CD4-positive, alpha-beta T cell treated with Interleukin-15 for 1 hour (primary cell): ENCODE measurements around the gene SCAMP2.
A peak's percentile ranks its signal among the peaks of the same experiment; 100 is the strongest.

Experiments
- DNase-seq: peaks from one replicate; pipeline ENCODE4 v3.0.0-alpha.2; 2020

Gene SCAMP2

DNA sequence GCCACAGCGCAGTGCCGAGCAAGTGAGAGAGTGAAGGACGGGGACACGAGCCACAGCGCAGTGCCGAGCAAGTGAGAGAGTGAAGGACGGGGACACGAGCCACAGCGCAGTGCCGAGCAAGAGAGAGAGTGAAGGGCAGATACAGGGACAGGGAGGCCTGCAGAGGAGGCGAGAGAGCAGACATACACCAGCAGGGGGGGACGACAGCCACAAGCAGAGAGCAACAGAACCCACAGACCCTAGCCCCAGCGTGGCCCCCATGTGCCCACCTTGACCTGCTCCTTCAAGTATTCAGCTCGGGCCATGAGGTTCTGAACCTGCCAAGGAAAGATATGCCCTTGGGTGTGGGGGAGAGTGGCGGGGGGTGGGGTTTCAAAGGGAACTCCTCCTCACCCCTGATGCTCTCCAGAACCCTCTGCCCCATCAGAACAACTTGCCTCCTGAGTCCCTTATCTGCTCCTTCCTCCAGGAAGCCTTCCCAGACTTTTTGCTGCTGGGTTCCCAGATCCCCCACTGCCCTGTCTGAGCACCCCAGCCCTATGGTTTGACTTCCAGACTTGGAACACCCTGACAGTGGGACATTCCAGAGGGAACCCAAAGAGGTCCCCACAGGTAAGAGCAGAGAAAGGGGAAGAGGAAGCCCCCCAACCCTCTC, 35.6 kb downstream of the SCAMP2 start:
- no peak for DNase-seq

DNA sequence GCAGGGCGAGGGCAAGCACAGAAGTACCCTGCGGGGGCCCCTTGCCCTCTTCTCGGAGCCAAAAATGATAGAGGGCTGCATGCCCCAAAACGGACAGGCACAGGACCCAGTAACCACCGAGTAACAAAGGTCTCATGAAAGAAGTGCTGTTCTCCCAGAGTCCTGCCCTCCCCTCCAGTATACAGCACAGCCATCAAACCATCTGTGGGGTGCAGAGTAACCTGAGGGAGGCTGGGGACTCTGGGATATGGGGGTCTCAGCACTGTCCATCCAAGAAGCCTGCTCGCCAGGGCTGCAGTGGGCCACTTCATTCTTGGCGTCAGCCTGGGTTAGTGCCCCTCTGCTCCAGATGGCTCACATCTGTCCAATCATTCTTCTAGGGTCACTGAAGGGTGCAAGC, 36.3 kb downstream of the SCAMP2 start:
- DNase-seq = no peak

DNA sequence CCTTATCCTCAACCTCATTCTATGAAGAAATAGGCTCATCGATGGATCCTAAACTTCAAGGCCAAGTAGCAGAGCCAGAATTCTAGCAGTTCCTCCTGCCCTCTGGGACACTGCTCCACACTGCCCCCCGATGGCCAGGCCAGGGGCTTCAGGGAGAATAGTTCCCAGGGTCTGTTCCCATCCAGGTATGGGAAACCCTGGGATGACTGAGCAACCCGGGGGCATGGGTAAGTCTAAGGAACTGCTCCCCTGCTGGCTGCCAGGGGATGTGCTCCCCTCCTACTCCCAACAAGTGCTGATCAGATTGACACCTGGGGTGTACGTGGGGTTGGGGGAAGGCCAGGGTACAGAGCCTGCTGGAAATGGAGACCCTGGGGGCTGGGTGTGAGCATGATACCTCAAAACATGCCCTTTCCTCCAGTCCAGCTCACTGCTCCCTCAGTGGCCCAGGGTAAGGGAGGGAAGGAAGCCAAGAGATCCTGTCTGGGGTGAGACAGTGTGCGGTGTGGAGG, 37.8 kb downstream of the SCAMP2 start:
- peak; percentile 37 for DNase-seq

DNA sequence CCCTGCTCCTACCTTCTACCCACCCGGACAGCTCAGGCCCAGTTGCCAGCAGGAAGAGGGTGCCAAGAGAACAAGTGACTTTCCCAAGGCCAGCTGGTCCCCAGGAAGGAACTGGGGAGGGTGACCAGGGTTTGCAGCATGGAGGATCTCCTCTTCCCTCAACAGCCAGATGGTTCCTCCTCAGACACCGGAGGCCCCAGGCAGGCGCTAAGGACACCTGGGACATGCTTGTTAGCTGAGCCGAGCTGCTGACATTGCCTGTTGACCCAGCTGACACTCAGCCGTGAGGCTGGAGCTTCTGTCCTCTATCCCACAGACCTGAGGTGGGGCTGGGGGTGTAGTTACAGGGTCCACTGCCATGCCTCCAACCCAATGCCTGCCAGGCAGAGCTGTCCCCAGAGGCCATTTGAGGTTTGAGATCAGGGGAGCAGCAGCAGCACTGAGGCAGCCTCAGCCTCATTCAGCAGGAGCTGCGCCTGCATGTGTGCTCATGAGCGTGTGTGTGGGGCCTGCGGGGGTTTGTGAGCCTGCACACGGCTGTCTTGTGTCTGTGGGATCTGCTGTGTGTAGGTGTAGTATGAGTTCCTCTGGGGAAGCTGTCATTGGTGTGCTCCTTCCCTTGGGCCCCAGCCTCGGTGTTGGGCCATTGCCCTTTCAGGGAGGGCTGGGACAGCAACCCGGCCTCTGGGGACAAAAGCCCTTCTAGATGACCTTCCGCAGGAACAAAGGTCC, 39.6 kb downstream of the SCAMP2 start:
- no peak for DNase-seq

DNA sequence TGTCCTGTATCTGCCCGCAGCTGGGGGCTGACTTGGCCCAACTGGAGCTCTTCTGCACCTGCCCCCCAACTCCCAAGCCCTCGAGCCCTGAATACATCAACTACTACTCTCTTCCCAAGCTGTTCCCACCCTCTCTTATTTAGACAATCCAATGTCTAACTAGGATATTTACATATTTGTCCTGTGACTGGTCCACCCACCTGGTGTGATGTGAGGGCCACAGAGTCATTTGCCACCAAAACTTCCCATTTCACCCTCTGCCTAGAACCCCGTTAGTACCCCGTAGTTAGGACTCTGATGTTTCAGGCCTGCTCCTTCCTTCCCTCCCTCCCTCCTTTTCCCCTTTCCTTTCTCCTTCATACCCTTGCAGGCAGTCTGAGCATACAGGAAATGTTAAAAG, 40.3 kb downstream of the SCAMP2 start:
- DNase-seq = no peak

DNA sequence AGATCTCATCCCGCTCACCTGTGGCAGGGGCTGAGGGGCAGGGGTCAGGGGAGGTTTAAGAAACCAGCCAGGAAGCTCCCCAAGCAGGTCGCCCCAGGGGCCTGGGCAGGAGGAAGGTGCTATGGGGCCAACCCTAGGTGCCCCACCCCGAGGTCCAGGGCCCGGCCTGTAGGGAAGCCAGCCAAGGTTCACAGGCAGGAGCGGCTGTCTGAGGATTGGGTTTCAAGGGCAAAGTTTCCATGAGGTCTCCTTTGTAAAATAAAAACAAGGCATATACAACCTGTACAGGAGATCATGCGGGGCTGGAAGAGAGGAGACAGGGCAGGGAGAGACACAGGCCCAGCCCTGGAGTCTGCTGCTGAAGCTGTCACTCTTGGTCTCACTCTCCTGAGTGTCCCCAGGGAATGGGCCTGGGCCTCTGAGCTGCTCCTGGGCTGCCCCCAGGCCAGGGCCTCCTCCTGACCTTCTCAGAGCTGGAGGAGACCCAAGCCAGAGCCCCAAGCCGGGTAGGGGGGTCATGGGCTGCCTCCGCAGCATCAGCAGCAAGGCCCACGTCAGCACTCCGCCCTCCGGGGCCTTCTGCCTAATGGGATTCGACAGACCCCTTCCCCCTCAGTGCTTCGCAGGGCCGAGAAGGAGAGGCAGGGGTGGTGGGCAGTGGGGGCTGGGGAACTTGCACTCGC, 41.2 kb downstream of the SCAMP2 start:
- no peak for DNase-seq

DNA sequence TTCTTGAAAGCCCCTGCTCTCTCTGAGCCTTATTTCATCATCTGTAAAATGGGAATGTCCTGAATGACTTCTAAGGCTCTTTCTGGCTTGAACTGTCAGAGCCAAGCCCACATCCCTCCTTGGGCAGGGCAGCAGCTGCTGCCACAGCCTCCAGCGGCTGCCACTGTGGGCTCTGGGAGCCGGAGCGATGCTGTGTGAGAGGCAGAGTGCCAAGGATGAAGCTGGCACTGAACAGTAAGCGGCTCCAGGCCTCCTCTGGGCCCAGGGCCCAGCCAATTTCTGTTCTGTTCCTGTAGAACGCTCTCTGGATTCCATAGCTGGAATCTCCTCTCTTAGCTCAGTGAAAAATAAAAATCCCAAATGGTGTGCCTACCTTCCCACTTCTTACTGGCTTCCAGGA, 42.3 kb downstream of the SCAMP2 start:
- no peak for DNase-seq

DNA sequence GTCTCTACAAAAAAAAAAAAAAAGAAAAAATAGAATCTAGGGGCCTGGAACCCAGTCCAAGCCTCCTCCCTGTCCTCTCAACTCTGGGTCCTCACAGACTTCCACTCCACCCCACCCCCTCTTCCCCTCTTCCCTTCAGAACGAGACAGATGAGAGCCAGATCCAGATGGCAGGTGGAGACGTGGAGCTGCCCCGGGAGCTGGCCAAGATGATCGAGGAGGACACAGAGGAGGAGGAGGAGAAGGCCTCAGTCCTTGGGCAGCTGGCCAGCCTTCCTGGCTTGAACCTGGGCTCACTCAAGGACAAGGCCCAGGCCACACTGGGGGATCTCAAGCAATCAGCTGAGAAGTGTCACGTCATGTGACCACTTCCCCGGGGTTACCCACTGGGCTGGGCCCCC, 43.2 kb downstream of the SCAMP2 start:
- no peak for DNase-seq

DNA sequence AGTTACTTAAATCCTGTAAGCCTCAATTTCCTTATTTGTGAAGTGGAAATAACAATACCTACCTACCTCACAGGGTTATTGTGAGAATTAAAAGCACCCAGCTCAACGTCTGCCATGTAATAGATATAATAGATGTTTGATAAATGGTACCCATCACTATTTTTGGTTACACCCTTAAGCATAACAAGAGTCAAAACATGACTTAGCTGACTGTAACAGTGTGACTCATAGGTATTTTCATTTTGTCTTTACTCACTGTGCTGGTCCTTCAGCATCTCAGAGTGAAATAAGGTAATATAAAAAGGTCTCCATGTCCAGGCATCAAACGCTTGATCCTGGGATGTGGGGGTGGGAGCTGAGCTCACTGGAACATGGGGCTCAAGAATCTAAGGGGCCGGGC, 43.7 kb downstream of the SCAMP2 start:
- no peak for DNase-seq

DNA sequence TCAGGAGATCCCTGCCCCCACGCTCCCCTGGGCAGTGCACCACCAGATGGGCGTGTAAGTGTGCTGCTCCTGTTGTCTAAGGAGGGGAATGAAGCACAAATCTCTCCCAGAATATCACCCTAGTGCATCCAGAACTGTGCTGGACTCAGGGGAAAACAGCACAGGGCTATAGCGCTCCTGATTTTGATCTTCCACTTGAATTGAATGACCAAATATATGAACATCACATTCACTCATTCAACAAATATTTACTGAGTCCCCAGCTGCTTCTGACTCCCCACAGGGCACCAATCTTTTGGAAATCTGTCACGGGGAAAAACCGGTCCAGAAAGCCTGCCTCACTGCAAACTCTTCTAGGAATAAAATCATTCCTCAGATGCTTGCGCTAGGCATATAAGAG, 44.3 kb downstream of the SCAMP2 start:
- no peak for DNase-seq

DNA sequence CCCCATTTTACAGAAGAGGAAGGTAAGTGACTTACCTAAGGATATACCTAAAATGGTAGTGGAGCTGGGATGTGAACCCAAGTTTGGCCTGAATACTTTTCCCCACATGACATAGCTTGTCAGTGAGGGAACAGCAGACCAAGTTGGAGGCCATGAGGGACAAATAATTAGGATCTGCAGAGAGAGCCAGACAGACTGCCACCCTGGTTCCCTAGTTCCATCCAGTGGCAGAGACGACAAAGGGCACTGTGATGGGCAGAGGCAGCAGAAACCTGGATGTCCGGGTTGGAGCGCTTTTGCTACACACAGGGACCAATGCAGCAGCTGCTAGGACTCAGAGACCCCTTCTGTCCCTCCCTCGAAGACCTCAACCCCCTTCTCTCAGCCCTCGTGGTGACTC, 45.6 kb downstream of the SCAMP2 start:
- no peak for DNase-seq

DNA sequence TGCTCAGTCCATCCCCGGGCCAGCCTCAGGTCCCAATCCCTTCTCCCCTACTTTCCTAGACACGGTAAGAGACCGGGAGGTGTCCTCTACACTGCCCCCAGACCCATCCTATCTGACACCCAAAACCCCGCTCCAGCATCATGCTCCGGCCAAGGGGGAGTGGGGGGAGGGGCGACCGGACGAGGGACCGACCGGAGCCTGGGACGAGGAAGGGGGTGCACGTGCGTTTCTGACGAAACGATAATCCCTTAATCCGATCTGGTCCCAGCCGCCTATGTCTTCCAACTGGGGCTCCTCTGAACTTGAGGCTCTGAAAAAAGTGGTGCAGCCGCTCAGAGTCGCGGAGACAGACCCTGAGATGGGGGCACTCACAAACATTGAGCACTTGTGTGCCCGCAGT, 46.2 kb downstream of the SCAMP2 start:
- DNase-seq = no peak

DNA sequence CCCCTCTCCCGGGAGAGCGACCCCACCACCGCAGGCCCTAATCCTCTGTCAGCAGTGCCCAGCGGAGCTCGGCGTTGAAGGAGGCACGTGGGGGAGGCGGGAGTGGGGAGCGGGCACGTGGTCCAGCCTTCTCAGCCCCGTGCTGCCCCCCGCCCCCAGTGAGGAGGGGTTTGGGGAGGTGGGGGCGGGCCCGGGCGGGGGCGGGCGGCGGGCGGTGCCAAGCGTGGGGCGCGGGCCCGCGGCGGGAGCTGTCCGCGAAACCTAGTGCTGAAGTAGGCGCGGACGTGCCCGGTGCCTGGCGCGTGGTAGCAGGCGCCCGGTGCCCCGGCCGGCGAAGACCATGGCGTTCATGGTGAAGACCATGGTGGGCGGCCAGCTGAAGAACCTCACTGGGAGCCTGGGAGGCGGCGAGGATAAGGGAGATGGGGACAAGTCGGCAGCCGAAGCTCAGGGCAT, 46.8 kb downstream of the SCAMP2 start, which contains the start of gene CPLX3:
Gene CPLX3, plus strand, starts transcription at position 264 of the 456 bp plus-strand sequence. Its CDS starts 77 bp downstream, at position 341.
- DNase-seq = no peak

DNA sequence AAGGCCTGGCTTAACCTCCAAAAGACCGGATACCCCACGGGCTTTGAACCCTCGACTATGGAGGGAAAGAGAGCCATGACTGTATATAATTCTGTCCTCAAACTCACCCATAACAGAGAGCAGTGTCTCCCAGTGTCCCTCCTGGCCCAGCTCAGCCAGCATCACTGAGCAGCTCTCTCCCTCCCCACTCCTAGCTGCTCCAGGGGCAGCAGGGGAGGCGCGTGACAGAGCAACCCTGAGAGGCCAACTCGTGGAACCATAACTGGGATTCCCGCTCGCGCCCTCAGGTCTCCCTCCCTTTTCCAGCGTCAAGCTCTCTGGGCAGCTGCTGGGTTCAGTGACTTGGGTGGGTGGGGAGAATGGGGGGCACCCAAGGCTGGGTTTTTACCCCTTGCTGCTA, 47.3 kb downstream of the SCAMP2 start:
- DNase-seq = no peak

DNA sequence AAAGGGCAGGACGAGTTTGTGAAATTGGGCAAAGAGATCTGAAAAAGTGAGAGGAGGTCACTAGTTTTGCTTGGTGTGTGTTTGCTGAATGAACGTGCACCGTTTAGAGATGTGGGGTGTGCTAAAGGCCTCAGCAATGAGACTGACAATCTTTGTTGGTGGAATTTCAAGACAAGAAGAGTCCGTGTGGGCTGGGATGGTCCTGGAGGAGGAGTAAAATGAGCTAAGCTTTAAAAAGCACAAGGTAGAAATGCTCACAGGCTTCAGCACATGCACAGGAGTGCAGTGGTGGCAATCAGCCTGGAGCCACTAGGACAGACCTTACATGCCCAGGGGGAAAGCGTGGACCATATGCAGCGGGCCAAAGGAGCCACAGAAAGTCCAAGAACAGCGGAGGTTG, 48.2 kb downstream of the SCAMP2 start:
- no peak for DNase-seq

DNA sequence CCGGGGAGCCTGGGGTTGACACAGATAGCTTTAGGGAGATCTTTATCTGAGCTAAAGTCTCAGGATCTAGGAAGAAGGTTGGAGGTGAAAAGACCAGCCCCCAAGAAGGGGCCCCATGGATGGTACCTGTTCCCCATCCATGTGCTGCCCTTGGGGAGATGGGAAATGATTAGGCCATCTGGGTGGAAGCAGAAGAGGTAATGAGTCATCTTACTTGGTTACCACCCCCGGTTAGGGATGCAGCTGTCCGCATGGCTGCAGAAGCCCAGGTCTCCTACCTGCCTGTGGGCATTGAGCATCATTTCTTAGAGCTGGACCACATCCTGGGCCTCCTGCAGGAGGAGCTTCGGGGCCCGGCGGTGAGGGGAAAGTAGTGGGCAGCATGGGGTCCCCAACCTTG, 49.8 kb downstream of the SCAMP2 start:
- no peak for DNase-seq

DNA sequence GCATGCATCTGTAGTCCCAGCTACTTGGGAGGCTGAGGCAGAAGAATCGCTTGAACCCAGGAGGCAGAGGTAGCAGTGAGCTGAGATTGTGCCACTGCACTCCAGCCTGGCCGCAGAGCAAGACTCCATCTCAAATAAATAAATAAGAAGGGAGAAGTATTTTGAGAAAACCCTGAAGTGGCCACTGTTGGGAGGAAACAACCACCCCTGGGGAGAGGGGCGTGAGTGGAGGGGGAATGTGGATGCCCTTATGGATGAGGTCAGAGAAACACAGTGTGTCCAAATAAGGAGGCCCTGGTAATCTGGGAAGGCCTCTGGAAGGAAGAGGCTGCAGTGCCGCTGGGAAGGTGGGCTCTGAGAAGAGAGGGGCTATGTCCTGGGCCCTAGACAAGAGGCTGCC, 50.9 kb downstream of the SCAMP2 start:
- DNase-seq = no peak

DNA sequence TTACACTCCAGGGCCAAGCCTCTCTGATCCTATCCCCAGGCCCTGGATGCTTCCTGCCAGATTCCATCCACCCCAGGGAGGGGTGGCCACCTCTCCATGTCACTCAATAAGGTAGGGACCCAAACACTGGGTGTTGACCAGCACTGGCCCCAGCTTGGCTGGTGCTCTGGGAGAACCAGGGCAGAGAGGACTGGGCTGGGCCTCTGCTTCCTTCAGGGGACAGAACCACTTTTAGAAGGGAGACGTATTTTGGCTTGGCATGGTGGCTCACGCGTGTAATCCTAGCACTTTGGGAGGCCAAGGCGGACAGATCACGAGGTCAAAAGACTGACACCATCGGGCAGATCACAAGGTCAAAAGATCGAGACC, 51.4 kb downstream of the SCAMP2 start:
- DNase-seq = no peak

DNA sequence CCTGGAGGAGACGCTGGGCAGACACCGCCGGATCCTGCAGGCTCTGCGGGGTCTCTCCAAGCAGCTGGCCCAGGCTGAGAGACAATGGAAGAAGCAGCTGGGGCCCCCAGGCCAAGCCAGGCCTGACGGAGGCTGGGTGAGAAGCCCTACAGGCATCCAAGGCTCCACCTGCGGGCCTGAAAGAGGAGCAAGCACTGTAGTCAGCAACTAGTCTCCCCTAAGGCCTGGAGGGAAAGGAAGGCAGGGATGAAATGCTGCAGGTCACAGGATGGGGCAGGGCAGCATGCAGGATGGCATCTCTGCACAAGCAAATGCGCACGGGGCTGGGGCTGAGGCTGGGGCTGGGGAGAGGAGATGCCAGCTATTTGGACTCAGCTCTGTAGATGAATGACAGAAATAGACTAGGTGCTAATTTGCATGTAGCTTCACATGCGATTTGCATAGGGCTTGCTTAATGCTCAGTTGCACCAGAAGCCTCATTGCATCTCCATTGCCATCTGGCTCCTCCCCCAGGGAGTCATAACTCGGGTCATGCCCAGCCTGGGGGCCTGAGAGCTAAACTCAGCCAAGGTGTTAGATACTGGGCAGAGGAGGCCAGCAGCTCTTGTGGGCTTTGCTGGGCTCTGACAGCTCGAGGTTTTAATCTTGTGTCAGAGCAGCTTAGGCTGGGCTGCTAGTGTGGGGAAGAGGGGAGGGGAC, 51.9 kb downstream of the SCAMP2 start:
- peak; percentile 45 for DNase-seq

DNA sequence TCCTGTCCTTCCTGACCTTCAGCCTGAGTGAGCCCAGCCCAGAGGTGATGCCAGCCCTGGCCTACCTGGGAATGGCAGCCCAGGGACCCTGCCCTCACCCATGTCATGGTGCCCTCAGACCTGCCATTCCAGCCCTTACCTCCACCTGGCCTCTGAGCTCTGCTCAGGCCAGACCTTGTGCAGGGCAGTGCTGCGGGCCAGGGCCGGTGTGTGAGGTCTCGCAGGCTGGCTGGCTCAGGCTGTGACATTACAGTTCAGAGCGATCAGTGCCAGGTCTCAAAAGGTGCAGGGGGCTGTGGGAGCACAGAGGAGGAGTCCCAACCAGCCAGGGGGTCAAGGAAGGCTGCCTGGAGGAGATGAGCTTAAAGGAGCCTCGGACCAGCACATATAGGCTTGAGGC, 53.1 kb downstream of the SCAMP2 start:
- no peak for DNase-seq

DNA sequence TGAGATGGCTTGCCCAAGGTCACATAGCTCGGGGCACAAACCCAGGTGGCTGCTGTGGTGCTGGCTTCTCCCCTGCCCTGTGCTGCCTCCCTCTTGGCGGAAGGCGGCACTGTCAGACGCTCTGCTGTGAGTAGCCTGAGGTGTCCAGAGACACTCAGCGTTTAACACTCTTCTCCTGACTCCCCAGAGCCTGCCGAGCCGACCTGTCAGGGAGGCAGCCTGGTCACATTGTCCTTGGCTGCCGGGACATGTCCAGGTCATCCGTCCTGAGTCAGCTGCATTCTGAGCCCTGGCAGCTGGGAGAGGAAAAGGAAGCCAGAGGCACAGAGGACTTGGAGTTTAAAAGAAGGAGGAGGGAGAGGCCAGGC, 55.8 kb downstream of the SCAMP2 start:
- no peak for DNase-seq

DNA sequence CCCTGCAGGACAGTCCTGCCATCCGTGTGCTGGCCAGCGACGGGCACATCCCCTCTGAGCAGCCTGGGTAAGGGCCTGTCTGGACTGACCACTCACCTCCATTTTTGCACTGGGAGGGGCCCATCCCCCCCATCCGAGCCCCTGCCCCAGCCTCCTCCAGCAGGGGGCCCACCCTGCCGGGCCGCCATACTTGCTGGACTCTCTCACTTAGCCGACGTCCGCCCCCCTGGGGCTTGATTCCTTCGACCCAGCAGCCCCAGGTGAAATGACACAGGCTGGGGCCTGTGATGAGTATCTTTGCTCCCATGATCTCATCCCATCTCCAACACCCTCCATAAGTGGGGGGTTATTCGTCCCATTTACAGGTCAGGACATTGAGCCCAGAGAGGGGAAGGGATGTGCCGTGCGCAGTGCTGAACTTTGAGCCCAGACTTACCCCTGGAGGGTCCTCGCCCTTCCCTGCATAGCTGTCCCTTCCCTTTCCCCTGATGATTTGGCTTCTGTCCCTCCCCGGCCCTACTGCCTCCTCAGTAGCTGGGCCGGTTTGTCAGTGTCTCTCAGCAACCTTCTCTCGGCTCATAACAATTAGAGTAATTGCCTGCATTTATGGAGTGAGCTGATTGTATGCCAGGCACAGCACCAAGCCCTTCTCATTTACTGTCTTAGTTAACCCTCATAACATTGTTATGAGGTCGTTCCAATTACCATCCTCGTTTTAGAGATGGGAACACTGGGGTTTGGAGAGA, 56.4 kb downstream of the SCAMP2 start:
- DNase-seq = no peak

DNA sequence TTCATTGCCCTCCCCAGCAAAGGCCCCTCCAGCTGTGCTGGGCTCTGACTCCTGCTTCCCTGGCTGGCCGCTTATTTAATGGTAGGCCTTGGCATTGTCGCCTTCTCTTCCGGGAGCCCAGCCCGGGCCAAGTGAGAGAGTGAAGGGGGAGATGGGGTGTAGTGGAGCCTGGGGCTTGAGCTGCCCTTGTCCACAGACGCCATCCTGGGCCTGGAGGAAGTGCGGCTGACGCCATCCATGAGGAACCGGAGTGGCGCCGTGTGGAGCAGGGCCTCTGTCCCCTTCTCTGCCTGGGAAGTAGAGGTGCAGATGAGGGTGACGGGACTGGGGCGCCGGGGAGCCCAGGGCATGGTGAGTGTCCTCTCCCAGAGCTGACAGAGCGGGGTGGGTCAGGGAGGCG, 57.2 kb downstream of the SCAMP2 start:
- no peak for DNase-seq
